HepG2 (cell line): ENCODE measurements around the gene PELI3. TPM values are rescaled to one million over a fixed set of nuclear protein-coding genes. Genes with fewer than 3 reads are reported as not detected.
A peak's percentile ranks its signal among the peaks of the same experiment; 100 is the strongest.

Source experiments
- ATAC-seq: fragments of 200-7000 bp; cut with Tn5 transposase; 3 replicates; pipeline ENCODE4 v1.9.1; 2020; ENCODE audit warnings: mild to moderate bottlenecking, moderate library complexity
- BruUV-seq: library from RNA; stranded (reverse); fragments of 400-500 nt; replicated peaks from 2 replicates; lab custom pipeline; 2021; lab: Mats Ljungman, UMichigan
- CTCF ChIA-PET: fragments of 300-600 bp; formaldehyde crosslinking; extraction: SDS; loops from one replicate; lab custom pipeline; 2021; ENCODE audit warnings: low total read pairs, inconsistent platforms, low intra/inter-chr PET ratio; lab: Yijun Ruan, JAX
- POLR2A ChIA-PET: fragments of 350-600 bp; sonication (Branson Sonifier 250); formaldehyde crosslinking; loops from one replicate; lab custom pipeline; 2020; ENCODE audit warnings: antibody characterized with exemption, inconsistent platforms; lab: Yijun Ruan, JAX
- DNase-seq: peaks from one replicate; pipeline ENCODE4 v3.0.0-alpha.2; 2015; ENCODE audit warnings: low spot score
- FAIRE-seq: peaks from 3 replicates; lab custom pipeline; 2011; peaks lifted over from hg19 to GRCh38; lab: Jason Lieb, UNC
- H2AFZ ChIP-seq: one replicate; pipeline ENCODE4 v1.6.1; 2011; ENCODE audit warnings: low read length, inconsistent platforms
- H3K27ac ChIP-seq: fragments of 300-600 bp; 3 replicates; pipeline ENCODE4 v1.8.0; 2011; ENCODE audit warnings: mixed run types, mild to moderate bottlenecking, mixed read lengths, low read length, inconsistent platforms; ENCODE audit not compliant: insufficient read depth; ENCODE audit errors: extremely low read length
- H3K27me3 ChIP-seq, 2 experiments: fragments of 200-600 bp in 1 of 2; 2 replicates in 1 of 2; 3 replicates in 1 of 2; pipeline versions ENCODE4 v1.6.0 to v1.8.0; 2011; ENCODE audit warnings: low read length in 2 of 2, mild to moderate bottlenecking in 2 of 2, moderate library complexity in 2 of 2, inconsistent platforms in 1 of 2; ENCODE audit not compliant: insufficient read depth in 2 of 2, control insufficient read depth in 1 of 2
- H3K36me3 ChIP-seq, 2 experiments: fragments of 200-600 bp in 1 of 2; replicated peaks in 1 of 2; 2 replicates in 1 of 2; 3 replicates in 1 of 2; pipeline versions ENCODE4 v1.5.1 to v1.8.0; 2011; ENCODE audit warnings: low read length in 2 of 2, inconsistent platforms in 1 of 2; ENCODE audit not compliant: insufficient read depth in 2 of 2, control insufficient read depth in 1 of 2
- H3K4me1 ChIP-seq: 2 replicates; pipeline ENCODE4 v1.5.1; 2012; ENCODE audit warnings: low read length, inconsistent platforms; ENCODE audit not compliant: insufficient read depth
- H3K4me2 ChIP-seq: 2 replicates; pipeline ENCODE4 v1.6.0; 2011; ENCODE audit warnings: low read depth, low read length, inconsistent platforms
- H3K4me3 ChIP-seq, 3 experiments: fragments of 200-600 bp in 1 of 3; sonication (generic), shearing (Covaris generic) in 1 of 3; replicated peaks in 1 of 3; 2 replicates each; pipeline ENCODE4 v1.5.1; 2011 to 2016; ENCODE audit warnings: low read length in 3 of 3, inconsistent platforms in 2 of 3, low read depth in 2 of 3, mild to moderate bottlenecking in 2 of 3, control low read depth in 1 of 3, mixed read lengths in 1 of 3; ENCODE audit not compliant: insufficient read depth in 1 of 3
- H3K79me2 ChIP-seq: one replicate; pipeline ENCODE4 v1.6.1; 2011; ENCODE audit warnings: low read length, inconsistent platforms; ENCODE audit not compliant: insufficient read depth
- H3K9ac ChIP-seq: 2 replicates; pipeline ENCODE4 v1.6.0; 2011; ENCODE audit warnings: mild to moderate bottlenecking, low read depth, low read length, inconsistent platforms; ENCODE audit not compliant: insufficient read depth
- H3K9me3 ChIP-seq: 2 replicates; pipeline ENCODE4 v1.5.1; 2012; ENCODE audit warnings: mild to moderate bottlenecking, low read length
- H4K20me1 ChIP-seq: 2 replicates; pipeline ENCODE4 v1.6.0; 2011; ENCODE audit warnings: inconsistent platforms, mild to moderate bottlenecking, low read length, moderate library complexity; ENCODE audit not compliant: insufficient read depth
- KDM4B ChIP-seq: sonication (generic); formaldehyde crosslinking; IDR thresholded peaks from 2 replicates; pipeline ENCODE4 v1.4.0; 2020; ENCODE audit warnings: missing genetic modification reagents
- MYNN ChIP-seq: sonication (generic); formaldehyde crosslinking; IDR thresholded peaks from 2 replicates; pipeline ENCODE4 v1.4.0; 2020; ENCODE audit warnings: mild to moderate bottlenecking, low read depth, missing genetic modification reagents
- POLR2AphosphoS2 ChIP-seq: IDR thresholded peaks from 2 replicates; pipeline ENCODE4 v1.6.1; 2011; ENCODE audit warnings: low read depth, low read length, improper control_type of control experiment
- REXO4 ChIP-seq: sonication (generic); formaldehyde crosslinking; IDR thresholded peaks from 2 replicates; pipeline ENCODE4 v1.8.0; 2022; ENCODE audit warnings: missing genetic modification reagents, mild to moderate bottlenecking, borderline replicate concordance
- RFXAP ChIP-seq: sonication (generic); formaldehyde crosslinking; IDR thresholded peaks from 2 replicates; pipeline ENCODE4 v1.4.0; 2020; ENCODE audit warnings: missing genetic modification reagents, borderline replicate concordance
- RNF2 ChIP-seq: fragments of 450-650 bp; conservative IDR thresholded peaks from 2 replicates; pipeline ENCODE4 v1.6.1; 2016; ENCODE audit warnings: low read depth
- ZIK1 ChIP-seq: sonication (generic); formaldehyde crosslinking; IDR thresholded peaks from 2 replicates; pipeline ENCODE4 v1.5.0; 2020; ENCODE audit warnings: mild to moderate bottlenecking, low read depth, missing genetic modification reagents, borderline replicate concordance
- ZNF773 ChIP-seq: sonication (generic); formaldehyde crosslinking; IDR thresholded peaks from 2 replicates; pipeline ENCODE4 v1.4.0; 2020; ENCODE audit warnings: missing genetic modification reagents, borderline replicate concordance
- ZSCAN25 ChIP-seq: sonication (generic); formaldehyde crosslinking; IDR thresholded peaks from 2 replicates; pipeline ENCODE4 v1.8.0; 2022; ENCODE audit warnings: mild to moderate bottlenecking, missing genetic modification reagents
- WGBS: methylation state at CpG from one replicate; pipeline ENCODE4 v1.1.6; 2017; ENCODE audit warnings: low lambda C conversion rate; 5-methylcytosine and 5-hydroxymethylcytosine counted together
- in situ Hi-C: cut with HindIII; loops from 2 replicates; pipeline ENCODE4 v1.10.0; 2017; ENCODE audit warnings: low pct_unique_long_range_greater_than_20kb; ENCODE audit not compliant: extremely low pct_ligation_motif_present
- intact Hi-C: fragments of 100-400 bp; cut with micrococcal nuclease; formaldehyde crosslinking; loops from one replicate; pipeline ENCODE4 v1.10.0; 2022; ENCODE audit not compliant: unreplicated experiment
- polyA plus RNA-seq, 8 experiments: library from polyadenylated mRNA; depleted of rRNA in 3 of 8; stranded (reverse) in 7 of 8; unstranded in 1 of 8; fragments of >200 nt; fragmentation: Illumina TruSeq in 4 of 8; extraction: Trizol in 4 of 8; gene quantifications; 2 replicates each; pipeline versions ENCODE4 v1.2.1 to v1.2.3, GENCODE V29; 2011 to 2016; ENCODE audit warnings: low read depth in 4 of 8, missing spikeins in 1 of 8, mixed read lengths in 1 of 8; ENCODE audit not compliant: insufficient read depth in 1 of 8
- total RNA-seq, 5 experiments: library from RNA; depleted of rRNA; stranded (reverse); fragments of >200 nt; fragmentation: Illumina TruSeq; extraction: Trizol; gene quantifications; 2 replicates each; pipeline ENCODE4 v1.2.3, GENCODE V29; 2016; ENCODE audit warnings: low read depth in 1 of 5
- TF ChIP-seq, protein P1 (sequence below): sonication (generic); formaldehyde crosslinking; IDR thresholded peaks from 2 replicates; pipeline ENCODE4 v1.4.0; 2020; ENCODE audit warnings: missing genetic modification reagents
- TF ChIP-seq, protein P2 (sequence below): sonication (generic); formaldehyde crosslinking; IDR thresholded peaks from 2 replicates; pipeline ENCODE4 v1.4.0; 2020; ENCODE audit warnings: missing genetic modification reagents
- TF ChIP-seq, protein P3 (sequence below): sonication (generic); formaldehyde crosslinking; IDR thresholded peaks from 2 replicates; pipeline ENCODE4 v1.4.0; 2020; ENCODE audit warnings: mild to moderate bottlenecking, missing genetic modification reagents
- TF ChIP-seq, protein P4 (sequence below): sonication (generic); formaldehyde crosslinking; IDR thresholded peaks from 2 replicates; pipeline ENCODE4 v1.4.0; 2020; ENCODE audit warnings: missing genetic modification reagents

Gene PELI3
- total and polyA plus RNA-seq, 2 of the 13 experiments (the other 11 are each of a cell fraction or from before 2014, with no cell fraction given) = 2.0 to 4.0 TPM

DNA sequence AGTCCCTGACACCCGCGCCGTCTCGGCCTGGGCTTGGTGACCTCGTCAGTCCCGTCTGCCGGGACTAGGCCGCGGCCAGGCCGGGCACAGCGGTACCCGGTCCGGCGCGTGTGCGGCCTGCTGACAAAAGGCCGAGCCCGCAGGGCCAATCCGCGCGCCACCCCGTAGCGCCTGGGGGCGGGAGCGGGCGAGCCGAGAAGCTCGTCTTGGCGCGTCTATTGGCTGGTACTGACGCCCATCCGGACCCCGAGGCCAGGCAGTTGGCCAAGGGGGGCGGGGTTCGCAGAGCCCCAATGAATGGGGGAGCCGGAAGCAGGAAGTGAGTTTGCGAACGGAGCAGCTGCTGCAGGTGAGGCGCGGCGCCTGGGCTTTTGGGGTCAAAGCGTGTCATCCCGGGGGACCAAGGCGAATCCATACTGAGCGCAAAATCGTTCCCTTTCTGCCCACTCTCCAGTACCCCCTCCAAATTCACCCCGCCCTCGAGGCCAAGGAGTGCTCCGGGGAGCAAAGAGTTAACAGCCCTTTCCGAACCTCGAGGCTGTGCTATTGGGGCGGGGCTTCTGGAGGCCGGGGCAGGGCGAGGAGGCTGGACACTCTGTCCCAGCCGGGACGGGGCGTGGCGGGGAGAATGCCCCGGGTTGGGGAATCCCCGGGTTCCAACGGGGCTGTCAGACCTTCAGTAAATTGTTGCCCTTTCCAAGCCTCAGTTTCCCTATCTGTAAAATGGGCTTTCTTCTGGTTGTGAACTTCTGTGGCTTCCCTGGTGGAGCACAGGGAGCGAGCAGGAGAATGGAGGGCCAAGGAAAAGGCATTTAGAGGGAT is 13.6 kb downstream of the PELI3 start, which contains the start of gene DPP3 (continued):
- TF ChIP-seq, protein P1, sequence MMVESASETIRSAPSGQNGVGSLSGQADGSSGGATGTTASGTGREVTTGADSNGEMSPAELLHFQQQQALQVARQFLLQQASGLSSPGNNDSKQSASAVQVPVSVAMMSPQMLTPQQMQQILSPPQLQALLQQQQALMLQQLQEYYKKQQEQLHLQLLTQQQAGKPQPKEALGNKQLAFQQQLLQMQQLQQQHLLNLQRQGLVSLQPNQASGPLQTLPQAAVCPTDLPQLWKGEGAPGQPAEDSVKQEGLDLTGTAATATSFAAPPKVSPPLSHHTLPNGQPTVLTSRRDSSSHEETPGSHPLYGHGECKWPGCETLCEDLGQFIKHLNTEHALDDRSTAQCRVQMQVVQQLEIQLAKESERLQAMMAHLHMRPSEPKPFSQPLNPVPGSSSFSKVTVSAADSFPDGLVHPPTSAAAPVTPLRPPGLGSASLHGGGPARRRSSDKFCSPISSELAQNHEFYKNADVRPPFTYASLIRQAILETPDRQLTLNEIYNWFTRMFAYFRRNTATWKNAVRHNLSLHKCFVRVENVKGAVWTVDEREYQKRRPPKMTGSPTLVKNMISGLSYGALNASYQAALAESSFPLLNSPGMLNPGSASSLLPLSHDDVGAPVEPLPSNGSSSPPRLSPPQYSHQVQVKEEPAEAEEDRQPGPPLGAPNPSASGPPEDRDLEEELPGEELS (CRISPR knock-in tag) = no peak
- TF ChIP-seq, protein P2, sequence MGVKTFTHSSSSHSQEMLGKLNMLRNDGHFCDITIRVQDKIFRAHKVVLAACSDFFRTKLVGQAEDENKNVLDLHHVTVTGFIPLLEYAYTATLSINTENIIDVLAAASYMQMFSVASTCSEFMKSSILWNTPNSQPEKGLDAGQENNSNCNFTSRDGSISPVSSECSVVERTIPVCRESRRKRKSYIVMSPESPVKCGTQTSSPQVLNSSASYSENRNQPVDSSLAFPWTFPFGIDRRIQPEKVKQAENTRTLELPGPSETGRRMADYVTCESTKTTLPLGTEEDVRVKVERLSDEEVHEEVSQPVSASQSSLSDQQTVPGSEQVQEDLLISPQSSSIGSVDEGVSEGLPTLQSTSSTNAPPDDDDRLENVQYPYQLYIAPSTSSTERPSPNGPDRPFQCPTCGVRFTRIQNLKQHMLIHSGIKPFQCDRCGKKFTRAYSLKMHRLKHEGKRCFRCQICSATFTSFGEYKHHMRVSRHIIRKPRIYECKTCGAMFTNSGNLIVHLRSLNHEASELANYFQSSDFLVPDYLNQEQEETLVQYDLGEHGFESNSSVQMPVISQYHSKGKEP (CRISPR knock-in tag) = 0 out of 2 replicates have a peak, but pooled peaks have one; percentile 48
- no peak; the same call in 1 of the 2 replicates for TF ChIP-seq MYNN (CRISPR knock-in tag)
- TF ChIP-seq RNF2 = peak; percentile 95
- TF ChIP-seq REXO4 (CRISPR knock-in tag) = no peak

DNA sequence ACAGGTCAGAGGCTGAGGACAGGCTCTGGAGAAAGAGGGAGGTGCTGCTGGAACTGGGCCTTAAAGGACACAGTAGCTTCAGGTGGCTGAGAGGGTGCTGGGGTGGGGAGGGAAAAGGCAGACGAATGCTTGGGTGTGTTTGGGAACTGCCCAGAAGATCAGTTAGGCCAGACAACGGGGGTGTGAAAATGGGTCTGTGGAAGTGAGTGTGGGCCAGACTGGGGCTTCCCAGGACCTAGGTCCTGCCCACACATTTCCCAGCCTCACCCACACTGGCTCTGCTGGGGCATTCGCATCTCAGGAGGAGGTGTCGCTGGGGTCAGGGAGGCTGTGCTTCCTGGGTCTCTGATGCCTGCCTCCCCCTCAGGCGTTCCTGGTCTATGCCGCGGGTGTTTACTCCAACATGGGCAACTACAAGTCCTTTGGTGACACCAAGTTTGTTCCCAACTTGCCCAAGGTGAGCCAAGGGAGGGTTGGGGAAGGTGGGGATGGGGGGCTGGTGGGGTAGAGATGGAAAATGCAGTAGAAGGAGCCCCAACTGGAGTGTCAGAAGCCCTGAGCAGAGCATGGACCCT is 18.2 kb downstream of the PELI3 start:
- H3K9me3 ChIP-seq = no peaks in the 10 kb centered on the region
- no TSS peak for BruUV-seq
- ChIA-PET POLR2A (interaction anchor here (1.4 to 1.9 kb wide), 2 partner anchors 24 to 193 kb away, joined by 6 to 11 read pairs; partner anchors contain the start of gene RBM4B), CTCF (no interaction called here)
- H3K4me3 ChIP-seq = no peak overlapping the region
- 95% methylated on average over 6 of the region's 7 CpGs for WGBS
- DNase-seq = no peak
- no peak overlapping the region for H3K27ac ChIP-seq
- H3K36me3 ChIP-seq = peaks cover 10 to 28% of the 10 kb centered on the region in 2 experiments; a peak in 4 of 5 replicates
- H3K4me2 ChIP-seq = no peak overlapping the region
- no peak overlapping the region for H2AFZ ChIP-seq
- in situ Hi-C loops = no loop called here
- H3K9ac ChIP-seq = no peak overlapping the region
- H3K79me2 ChIP-seq = peaks cover 2% of the 10 kb centered on the region
- H4K20me1 ChIP-seq = no peaks in the 10 kb centered on the region; the same call in 1 of the 2 replicates
- ATAC-seq = no peak
- intact Hi-C loops = no loop called here
- H3K27me3 ChIP-seq = no peaks in the 10 kb centered on the region
- H3K4me1 ChIP-seq = peaks cover 39% of the 10 kb centered on the region
- no peak for FAIRE-seq
- TF ChIP-seq ZNF773 (CRISPR knock-in tag) (no peak), ZIK1 (CRISPR knock-in tag) (no peak), RFXAP (no peak), POLR2AphosphoS2 (no peak), KDM4B (CRISPR knock-in tag) (no peak), MYNN (CRISPR knock-in tag) (no peak), ZSCAN25 (no peak)
- TF ChIP-seq, protein P3, sequence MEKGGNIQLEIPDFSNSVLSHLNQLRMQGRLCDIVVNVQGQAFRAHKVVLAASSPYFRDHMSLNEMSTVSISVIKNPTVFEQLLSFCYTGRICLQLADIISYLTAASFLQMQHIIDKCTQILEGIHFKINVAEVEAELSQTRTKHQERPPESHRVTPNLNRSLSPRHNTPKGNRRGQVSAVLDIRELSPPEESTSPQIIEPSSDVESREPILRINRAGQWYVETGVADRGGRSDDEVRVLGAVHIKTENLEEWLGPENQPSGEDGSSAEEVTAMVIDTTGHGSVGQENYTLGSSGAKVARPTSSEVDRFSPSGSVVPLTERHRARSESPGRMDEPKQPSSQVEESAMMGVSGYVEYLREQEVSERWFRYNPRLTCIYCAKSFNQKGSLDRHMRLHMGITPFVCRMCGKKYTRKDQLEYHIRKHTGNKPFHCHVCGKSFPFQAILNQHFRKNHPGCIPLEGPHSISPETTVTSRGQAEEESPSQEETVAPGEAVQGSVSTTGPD = no peak
- TF ChIP-seq, protein P4, sequence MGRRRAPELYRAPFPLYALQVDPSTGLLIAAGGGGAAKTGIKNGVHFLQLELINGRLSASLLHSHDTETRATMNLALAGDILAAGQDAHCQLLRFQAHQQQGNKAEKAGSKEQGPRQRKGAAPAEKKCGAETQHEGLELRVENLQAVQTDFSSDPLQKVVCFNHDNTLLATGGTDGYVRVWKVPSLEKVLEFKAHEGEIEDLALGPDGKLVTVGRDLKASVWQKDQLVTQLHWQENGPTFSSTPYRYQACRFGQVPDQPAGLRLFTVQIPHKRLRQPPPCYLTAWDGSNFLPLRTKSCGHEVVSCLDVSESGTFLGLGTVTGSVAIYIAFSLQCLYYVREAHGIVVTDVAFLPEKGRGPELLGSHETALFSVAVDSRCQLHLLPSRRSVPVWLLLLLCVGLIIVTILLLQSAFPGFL (CRISPR knock-in tag) = no peak
